Pons (tissue), 1 donor: ENCODE data around the gene ANKIB1.
A peak's percentile ranks its signal among the peaks of the same experiment; 100 is the strongest.

Source experiments
- DNase-seq: peaks from one replicate; pipeline ENCODE4 v3.0.0-alpha.2; 2016; ENCODE audit warnings: low spot score

ANKIB1 gene

DNA sequence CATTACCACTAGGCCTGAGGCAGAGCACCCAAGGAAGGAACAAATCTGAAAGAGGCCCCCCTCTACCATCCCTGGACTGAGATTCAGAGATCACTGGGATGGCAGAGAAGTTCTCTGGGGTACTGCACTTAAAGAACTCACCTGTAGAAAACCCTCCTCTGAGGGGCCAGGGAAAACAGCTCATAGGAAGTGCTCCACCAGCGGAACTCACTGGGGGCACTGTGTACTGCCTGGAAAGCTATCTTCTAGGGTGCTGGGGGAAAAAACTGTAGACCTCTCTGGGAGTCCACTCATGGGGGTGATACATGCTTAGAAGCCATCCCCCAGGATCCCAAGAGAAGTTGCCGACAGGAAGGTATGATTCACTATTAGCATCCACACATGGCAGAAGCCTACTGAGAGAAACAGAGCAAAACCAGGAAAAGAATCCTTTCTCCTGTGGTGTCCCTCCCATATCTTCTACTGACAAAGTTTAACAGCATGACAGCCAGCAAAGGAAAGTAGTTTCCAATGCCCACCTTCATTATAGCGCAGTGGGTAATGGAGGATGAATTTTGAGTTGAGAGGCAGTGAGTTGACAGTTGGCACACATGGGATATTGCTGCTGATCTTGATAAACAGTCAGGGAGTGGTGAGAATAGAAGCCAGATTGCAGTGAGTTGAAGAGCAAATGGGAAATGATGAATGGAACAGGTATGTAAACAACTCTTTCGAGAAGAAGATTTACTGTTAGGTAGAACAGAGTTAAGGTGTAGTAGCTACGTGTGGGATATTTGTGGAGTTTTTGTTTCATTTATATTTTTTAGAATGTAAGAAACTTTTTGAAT lies 20.9 kb downstream of the ANKIB1 start:
- no peak for DNase-seq

DNA sequence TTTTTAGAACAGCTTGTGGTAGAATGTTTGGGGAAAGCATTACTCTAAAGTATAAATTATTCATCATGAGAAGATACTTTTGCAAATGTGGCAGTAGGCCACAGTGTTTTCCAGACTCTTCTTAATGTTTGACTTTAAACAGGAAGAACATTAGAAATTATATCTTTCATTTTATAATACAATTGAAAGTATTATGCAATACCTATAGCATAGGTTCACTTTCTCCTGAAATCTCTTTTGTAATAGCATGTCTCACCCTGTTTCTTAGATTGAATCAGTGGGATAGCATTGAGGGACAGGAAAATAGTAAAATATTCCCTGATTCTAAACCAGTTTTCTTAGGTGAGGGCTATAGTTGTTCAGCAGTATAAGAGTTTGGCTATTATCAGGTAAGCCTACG lies 23.1 kb downstream of the ANKIB1 start:
- no peak for DNase-seq

DNA sequence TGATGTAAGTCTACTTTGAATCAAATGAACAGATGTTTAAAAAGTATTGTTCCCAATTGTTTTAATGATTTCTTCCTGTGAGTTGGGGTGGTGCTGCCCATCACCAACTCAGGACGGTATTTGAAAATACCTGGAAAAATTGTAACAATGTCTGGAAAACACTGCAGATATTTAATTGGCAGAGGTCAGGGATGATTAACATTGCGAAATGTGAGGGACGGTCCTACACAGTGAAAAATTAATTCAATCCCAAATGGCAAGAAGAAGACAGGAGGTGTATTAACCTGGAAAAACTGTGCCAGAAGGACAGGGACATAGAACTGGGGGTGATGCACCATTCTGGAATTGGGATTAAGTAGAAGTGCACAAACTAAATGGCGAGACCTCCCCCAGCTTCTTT lies 29.6 kb downstream of the ANKIB1 start:
- no peak for DNase-seq

DNA sequence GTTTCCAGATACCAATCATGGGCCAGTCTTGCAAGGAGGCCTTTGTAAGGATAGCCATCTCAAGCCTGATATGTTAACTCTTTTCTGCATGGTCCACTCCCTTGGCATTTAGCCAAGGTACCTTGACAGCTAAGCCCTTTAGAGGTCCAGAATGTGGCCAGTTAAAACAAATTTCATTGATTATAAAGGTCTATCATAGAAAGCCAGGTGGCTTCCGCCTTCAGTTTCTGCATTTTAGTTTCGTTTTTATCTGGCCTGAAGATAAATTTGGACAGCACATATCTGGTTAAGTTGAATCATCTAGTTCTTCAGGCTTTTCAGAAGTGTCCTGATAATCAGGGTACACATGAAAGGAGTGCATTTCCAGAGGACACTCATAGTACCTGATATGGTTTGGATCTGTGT lies 30.7 kb downstream of the ANKIB1 start:
- no peak for DNase-seq

DNA sequence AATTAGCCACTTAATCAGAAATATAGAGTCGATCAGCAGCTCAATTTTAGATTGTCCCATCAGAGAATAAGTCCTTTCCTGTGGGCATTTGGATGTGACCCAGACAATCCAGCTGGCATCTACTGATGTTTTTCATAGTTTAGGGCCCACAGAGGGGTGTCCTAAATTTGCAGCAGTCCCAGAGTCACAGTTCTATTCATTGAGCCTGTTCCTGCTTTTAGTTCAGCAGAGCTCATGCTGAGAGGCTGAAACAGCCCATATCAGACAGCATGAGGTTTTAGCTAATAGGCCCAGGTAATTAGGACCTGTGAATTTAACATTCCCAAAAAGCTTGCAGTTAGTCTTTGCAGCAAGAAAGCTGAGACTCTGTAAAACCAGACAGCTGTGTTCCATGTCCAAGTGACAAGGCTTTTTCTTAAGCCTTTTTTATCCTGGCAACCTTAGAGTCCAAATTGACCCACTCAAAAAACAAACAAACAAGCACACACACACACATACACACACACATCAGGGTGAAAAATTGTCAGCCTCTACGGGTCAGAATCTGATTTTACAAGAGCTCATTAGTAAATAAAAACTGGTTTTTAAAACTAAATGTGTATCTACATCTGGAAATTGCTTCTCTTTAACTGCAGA lies 33.7 kb downstream of the ANKIB1 start:
- peak; percentile 19 for DNase-seq

DNA sequence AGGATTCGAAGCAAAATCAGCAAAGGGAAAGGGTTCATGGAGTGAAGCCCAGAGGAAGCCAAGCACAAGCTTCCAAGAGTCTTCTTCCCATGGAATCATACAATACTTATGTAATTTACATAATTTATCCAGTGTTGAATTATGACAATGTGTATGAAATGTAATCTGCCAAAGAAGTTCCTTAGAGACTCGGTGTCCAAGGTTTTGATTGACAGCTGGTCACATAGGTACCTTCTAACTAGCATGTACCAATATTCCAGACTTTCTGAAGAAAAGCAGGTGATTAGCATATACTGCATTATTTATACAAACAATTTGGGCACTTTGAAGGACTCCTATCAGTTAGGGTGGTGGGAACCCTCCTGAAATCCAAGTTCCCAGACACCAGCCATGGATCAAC lies 35.3 kb downstream of the ANKIB1 start:
- DNase-seq, result no peak

DNA sequence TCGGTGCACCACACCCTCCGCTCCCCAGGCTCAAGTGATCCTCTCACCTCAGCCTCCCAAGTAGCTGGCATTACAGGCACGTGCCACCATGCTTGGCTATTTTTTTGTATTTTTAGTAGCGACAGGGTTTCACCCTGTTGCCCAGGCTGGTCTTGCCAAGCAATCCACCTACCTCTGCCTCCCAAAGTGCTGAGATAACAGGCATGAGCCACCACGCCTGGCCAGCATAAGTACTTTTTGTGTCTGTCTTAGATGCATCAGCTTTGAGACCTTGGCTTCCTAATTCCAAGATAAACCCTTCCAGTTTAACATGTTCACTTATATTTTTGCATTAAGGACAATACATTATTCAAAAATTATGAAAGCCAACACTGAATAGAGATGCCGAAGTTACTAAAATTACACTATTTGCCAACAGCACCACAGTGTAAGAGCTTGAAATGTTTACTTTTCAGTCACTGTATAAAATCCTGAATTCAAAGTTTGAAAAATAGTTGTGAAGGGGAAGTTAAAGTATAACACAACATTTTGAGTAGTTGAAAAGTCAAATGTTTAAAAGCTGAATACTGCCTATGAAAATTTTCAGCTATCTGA lies 36.5 kb downstream of the ANKIB1 start:
- DNase-seq, result no peak

DNA sequence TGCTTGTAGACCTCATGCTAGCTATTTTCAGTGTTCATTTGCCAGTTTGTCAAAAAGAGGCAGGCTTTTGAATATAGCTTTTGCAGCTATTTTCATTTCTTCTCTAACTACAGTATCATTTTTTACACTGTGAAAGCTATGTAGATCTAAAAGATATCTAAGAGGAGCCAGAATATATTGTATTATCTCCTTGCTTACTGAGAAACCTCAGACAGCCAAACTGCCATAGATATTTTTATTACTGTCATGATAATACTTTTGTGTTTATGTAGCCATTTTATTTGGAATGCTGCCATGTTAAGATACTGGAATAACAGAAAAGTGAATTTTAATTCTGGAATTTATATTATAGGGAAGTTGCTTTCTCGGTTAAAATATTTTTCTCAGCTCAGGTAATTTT lies 37.2 kb downstream of the ANKIB1 start:
- DNase-seq, result no peak

DNA sequence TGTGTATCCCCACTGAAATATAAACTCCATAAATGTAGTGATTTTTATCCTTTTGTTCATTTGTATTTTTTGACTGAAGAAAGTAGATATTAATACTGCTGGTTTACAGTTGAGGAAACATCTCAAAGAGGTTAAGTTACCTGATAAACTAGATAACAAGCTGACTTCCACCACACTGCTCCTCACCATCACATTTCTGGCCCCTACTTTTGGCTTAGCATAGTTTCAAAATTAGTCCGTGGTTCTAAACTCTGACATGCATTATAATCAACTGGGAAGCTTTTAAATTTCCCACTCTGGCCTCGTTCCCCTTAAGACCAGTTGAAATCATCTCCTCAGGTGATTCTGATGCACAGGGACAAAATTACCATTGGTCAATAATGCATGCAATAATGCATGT lies 43.5 kb downstream of the ANKIB1 start:
- no peak for DNase-seq

DNA sequence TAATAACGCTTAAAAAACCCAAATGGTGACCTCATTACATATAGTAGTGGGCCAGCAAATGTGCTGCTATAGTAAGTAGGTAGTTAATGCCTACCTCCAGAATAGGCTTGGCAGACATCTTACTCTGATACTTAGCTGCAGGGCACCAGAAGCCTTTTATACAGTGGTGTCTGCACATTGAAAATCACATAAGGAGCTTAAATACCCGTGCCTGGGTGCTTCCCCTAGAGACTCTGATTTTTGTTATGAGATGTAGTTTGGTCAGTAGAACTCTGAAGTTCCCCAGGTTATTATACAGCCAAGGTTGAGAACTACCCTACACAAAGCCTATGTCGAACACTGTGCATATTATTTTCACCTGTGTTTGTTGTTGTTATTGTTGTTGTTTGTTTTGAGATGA lies 47.2 kb downstream of the ANKIB1 start:
- DNase-seq, result no peak

DNA sequence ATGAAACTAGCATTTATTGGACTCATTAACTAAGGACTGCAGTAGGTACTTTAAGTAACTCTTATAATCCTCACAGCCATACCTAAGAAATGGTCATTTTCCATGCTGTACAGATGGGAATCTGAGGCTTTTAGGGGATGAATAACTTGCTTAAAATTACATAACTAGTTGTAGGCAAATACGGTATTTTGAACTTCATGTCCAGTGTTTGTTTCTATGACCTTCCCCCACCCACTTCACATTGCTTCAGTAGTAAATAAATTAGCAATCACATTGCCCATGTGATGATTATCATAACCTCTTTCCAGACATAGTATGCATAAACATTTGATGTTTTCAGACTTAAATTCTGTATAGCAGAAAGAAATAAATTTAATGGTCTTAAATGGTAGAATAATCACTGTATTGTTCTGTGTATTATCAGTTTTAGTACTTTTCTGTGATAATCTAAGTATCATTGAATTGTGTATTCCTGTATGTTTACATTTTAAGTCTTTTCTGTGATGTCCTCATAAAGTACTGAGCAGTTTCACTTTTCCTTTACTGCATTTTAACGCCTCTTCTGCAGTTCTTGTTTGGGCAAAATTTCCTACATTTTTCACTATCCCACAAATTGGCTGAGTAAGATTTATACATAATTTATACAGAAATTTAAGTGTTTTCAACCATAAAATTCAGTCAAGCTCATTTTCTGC lies 48.3 kb downstream of the ANKIB1 start:
- peak; percentile 22 for DNase-seq

DNA sequence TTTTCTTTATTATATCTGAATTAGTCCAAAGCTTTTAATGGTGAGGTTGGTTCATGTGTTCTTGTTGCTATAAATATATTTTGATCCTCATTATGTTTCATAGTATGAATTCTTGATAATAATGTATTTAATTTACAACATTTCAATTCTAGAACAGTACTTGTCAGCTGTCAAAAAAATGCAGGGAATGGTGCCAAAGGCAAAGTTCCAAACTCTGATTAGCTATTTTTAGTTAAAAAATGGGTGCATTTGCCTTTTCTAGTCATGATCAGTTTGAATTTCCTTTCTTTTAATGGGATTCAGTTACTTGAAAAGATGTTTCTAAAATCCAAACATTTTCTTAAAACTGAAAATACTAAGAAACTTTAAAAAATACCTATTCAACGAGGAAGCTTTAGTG lies 49.6 kb downstream of the ANKIB1 start:
- peak; percentile 15 for DNase-seq

DNA sequence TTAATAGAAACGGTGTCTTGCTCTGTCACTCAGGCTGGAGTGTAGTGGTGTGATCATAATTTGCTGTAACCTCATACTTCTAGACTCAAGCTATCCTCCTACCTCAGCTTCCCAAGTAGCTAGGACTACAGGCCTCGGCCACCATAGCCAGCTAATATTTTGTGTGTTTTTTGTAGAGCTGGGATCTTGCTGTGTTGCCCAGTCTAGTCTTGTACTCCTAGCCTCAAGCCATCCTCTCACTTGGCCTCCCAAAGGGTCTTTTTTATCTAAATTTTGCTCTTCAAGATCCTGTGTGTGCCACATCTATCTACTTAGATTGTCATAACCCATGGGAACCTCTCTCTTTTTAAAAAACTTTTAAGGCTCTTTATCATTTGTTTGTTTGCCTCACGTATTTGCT lies 50.5 kb downstream of the ANKIB1 start:
- DNase-seq, result no peak

DNA sequence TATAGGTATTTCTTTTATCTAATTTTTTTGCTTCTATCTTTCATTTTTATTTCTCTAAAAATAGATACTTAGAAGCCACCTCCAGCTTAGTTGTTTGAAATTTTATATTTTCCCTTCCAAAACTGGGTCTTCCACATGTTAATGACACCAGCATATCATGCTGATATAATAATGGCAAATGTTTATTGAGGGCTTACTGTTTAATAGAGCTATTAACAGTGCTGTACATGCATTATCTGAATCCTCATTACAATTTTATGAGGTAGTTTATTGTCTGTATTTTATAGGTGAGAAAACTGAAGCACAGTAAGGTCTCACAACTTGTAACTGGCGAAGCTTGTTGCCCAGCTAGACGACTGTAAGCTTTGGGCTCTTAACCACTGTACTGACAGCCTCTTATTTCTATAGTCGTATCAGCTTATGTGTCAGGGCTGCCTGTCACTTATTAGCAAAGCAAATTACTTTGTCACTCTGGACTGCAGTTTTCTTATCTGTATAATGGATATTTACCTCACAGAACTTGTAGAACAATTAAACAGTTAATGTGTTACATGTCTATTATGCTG lies 51.2 kb downstream of the ANKIB1 start:
- no peak for DNase-seq

DNA sequence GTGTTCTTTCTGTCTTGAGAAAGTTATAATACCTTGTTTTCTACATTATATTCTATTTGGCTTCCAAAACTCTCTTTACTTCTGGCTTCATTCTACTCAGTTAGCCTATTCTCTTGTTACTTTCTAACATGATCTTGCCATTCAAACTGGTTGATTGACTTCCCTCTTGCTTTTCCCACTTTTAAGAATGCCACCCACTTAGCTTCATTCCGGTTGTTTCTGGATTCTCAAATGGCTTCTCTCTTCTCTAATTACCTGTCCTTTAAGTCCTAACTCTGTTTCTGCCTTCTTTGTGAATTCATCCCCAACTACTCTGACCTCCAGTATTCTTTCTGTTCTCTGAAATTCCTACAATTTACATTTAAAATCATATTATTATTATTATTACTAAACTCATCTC lies 52.0 kb downstream of the ANKIB1 start:
- DNase-seq, result peak; percentile 19

DNA sequence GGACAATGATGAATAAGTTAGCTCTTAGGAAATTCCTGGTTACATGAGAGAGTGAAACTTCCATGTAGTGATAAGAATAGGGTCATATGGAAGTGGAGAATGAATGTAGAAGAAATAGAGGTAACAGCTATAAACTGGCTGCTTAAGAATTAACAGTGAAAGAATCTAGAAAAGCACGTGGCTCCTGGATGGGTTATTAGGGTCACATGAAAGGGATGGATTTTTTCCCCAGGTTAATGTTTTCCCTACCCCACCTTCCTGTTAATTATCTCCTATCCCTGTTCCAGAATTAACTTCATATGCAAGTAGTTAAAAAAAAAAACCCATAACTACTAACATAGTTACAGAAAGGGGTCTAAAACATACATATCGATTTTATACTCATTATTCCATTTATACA lies 58.0 kb downstream of the ANKIB1 start:
- no peak for DNase-seq

DNA sequence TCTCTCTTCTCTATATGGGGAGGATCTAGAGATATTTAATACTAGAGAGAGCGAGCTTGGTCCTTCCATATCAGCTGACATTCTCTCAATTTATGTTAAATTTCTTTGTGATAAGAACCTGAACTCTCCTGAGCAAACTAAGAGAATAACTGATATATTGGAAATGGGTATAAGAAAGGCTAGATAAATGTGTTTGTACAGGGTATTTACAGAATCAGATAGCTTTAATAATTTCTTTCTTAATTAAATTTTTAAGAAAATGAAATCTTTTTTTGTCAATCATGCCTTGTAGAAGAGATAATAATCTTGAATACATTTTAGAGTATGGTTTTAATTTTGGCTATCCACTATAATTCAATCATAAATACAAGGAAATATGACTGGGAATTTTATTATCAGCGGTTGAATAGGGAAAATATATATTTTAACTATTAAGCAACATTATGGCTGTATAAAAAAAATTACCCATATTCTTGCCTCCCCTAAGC lies 58.7 kb downstream of the ANKIB1 start:
- DNase-seq, result no peak

DNA sequence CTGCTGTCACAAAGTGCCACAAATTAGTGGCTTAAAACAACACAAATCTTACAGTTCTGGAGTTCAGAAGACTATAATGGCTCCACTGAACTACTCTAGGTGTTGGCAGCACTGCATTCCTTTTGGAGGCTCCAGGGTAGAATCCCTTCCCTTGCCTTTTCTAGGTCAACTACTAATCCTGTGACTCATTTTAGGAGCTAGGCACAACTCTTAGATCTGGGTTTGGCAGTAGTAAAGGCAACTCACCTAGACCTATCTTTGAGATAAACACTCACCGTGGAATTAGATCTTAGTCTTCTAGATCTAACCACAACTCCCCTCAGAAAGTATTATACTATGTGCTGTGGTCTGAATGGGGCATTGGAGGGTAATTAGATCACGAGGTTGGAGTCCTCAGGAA lies 60.4 kb downstream of the ANKIB1 start:
- no peak for DNase-seq

DNA sequence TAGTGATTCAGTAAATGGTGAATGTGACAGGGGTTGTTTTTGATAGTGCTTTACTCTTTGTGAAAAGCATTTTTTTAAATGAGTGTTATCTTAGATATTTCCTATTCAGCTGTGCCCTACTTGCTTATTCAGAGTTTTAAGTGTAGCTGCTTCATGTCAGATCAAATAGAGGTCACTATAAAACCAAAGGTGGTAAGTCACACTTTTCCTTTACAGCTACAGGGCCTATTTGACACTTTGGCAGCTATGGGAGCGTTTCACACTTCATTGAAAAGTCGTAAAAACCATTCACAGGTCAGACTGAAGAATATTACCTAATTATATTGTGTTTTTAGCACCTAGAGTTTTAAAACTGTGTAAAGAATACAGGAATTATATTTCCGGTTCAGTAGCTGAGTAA lies 67.3 kb downstream of the ANKIB1 start:
- DNase-seq, result no peak

DNA sequence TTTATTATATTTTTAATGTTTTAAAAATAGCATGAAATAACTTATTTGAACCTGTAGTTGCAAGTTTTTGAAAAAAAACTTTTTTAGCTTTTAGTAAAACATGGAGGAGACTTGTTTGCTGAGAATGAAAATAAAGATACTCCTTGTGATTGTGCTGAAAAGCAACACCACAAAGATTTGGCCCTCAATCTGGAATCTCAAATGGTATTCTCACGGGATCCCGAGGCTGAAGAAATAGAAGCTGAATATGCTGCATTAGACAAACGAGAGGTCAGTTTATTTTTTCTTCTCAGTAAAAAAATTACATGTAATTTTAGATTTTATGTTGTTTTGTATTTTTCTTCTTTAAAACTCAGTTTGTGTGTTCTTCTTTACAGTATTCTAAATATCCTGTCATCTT lies 73.5 kb downstream of the ANKIB1 start:
- no peak for DNase-seq

DNA sequence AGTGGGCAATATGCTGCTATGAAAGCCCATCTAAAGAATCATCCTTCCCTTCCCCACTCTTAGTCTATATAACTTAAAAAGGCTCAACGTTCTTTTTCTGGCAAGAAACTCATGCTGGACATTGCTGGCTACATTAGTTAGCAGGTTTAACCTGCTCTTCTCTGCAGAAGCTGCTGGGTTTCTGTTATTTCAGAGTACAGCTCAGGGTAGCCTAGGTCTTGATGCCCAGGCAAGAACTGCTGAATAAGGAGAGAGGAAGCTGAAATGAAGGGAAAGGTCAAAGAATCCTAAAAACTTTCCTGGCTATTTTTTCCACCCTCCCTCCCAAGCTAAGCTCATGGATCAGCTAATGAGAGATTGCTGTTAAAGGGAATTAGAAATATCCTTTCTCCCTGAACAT lies 79.4 kb downstream of the ANKIB1 start:
- DNase-seq, result no peak

DNA sequence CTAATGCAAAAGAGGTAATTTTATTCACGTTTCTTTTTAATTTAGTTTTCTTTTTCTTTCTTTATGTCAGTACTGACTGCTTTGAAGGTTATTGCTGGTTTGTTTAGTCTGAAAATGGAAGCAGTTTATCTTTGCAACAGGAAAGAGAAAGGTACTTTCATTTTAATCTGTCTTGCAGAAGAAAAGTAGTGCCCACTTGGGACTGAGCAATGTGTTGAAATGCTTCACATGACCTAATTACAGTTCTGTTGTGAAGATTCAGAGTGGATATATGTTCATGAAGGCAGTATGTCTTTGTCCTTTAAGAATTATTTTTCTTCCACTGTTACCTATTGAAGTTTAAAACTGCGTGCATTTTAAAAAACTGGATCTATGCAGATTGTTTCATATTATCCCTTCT lies 80.1 kb downstream of the ANKIB1 start:
- no peak for DNase-seq
